GM19397 (cell line): Measurements from ENCODE around the gene GUCY2C.
A peak's percentile ranks its signal among the peaks of the same experiment; 100 is the strongest.

ENCODE experiments used
- ATAC-seq: cut with Tn5 transposase; IDR thresholded peaks from one replicate; pipeline ENCODE4 v1.9.1; 2021; ENCODE audit warnings: mild to moderate bottlenecking, moderate library complexity; ENCODE audit not compliant: unreplicated experiment

GUCY2C gene

GRCh38 chr12:14629832-14630710 lies 66.3 kb downstream of the GUCY2C start:
- ATAC-seq, result peak; percentile 93

GRCh38 chr12:14628771-14629170 lies 67.6 kb downstream of the GUCY2C start:
- no peak for ATAC-seq

GRCh38 chr12:14621826-14622225 lies 74.6 kb downstream of the GUCY2C start:
- peak; percentile 68 for ATAC-seq

GRCh38 chr12:14619741-14620501 lies 76.5 kb downstream of the GUCY2C start:
- peak; percentile 69 for ATAC-seq

GRCh38 chr12:14618983-14619382 lies 77.4 kb downstream of the GUCY2C start:
- no peak for ATAC-seq

GRCh38 chr12:14614704-14615121 lies 81.7 kb downstream of the GUCY2C start:
- ATAC-seq, result no peak

- ATAC-seq, result peak; percentile 97
Measured at GRCh38 chr12:14613718-14614117, 82.7 kb downstream of the GUCY2C start.

- no peak for ATAC-seq
Measured at GRCh38 chr12:14612898-14613445, 83.4 kb downstream of the GUCY2C start.

GRCh38 chr12:14612250-14612649 lies 84.1 kb downstream of the GUCY2C start:
- no peak for ATAC-seq

GRCh38 chr12:14611640-14612203 lies 84.7 kb downstream of the GUCY2C start:
- ATAC-seq, result no peak

GRCh38 chr12:14607568-14607967 lies 88.8 kb downstream of the GUCY2C start:
- ATAC-seq, result no peak

GRCh38 chr12:14605401-14605989 lies 90.9 kb downstream of the GUCY2C start:
- ATAC-seq, result no peak

- ATAC-seq, result no peak
Measured at GRCh38 chr12:14601692-14602478, 94.5 kb downstream of the GUCY2C start.

GRCh38 chr12:14597480-14597879 lies 98.9 kb downstream of the GUCY2C start:
- ATAC-seq, result no peak

GRCh38 chr12:14591719-14592118 lies 104.7 kb downstream of the GUCY2C start:
- ATAC-seq, result no peak

- ATAC-seq, result no peak
Measured at GRCh38 chr12:14589169-14590004, 107.0 kb downstream of the GUCY2C start.

- no peak for ATAC-seq
Measured at GRCh38 chr12:14588571-14588970, 107.8 kb downstream of the GUCY2C start.

GRCh38 chr12:14578646-14579045 lies 117.8 kb downstream of the GUCY2C start:
- ATAC-seq, result no peak

GRCh38 chr12:14577344-14577743 lies 119.1 kb downstream of the GUCY2C start:
- no peak for ATAC-seq
